HepG2 (cell line): Measurements from ENCODE around the gene NKAIN2. TPM values are rescaled to one million over a fixed set of nuclear protein-coding genes. Genes with fewer than 3 reads are reported as not detected.

Experiments
- ATAC-seq: fragments of 200-7000 bp; cut with Tn5 transposase; 3 replicates; pipeline ENCODE4 v1.9.1; 2020; ENCODE audit warnings: mild to moderate bottlenecking, moderate library complexity
- BruUV-seq: library from RNA; stranded (reverse); fragments of 400-500 nt; replicated peaks from 2 replicates; lab custom pipeline; 2021; lab: Mats Ljungman, UMichigan
- CTCF ChIA-PET: fragments of 300-600 bp; formaldehyde crosslinking; extraction: SDS; loops from one replicate; lab custom pipeline; 2021; ENCODE audit warnings: low total read pairs, inconsistent platforms, low intra/inter-chr PET ratio; lab: Yijun Ruan, JAX
- POLR2A ChIA-PET: fragments of 350-600 bp; sonication (Branson Sonifier 250); formaldehyde crosslinking; loops from one replicate; lab custom pipeline; 2020; ENCODE audit warnings: antibody characterized with exemption, inconsistent platforms; lab: Yijun Ruan, JAX
- DNase-seq: peaks from one replicate; pipeline ENCODE4 v3.0.0-alpha.2; 2015; ENCODE audit warnings: low spot score
- FAIRE-seq: peaks from 3 replicates; lab custom pipeline; 2011; peaks lifted over from hg19 to GRCh38; lab: Jason Lieb, UNC
- H2AFZ ChIP-seq: one replicate; pipeline ENCODE4 v1.6.1; 2011; ENCODE audit warnings: low read length, inconsistent platforms
- H3K27ac ChIP-seq: fragments of 300-600 bp; 3 replicates; pipeline ENCODE4 v1.8.0; 2011; ENCODE audit warnings: mixed run types, mild to moderate bottlenecking, mixed read lengths, low read length, inconsistent platforms; ENCODE audit not compliant: insufficient read depth; ENCODE audit errors: extremely low read length
- H3K27me3 ChIP-seq, 2 experiments: fragments of 200-600 bp in 1 of 2; 2 replicates in 1 of 2; 3 replicates in 1 of 2; pipeline versions ENCODE4 v1.6.0 to v1.8.0; 2011; ENCODE audit warnings: low read length in 2 of 2, mild to moderate bottlenecking in 2 of 2, moderate library complexity in 2 of 2, inconsistent platforms in 1 of 2; ENCODE audit not compliant: insufficient read depth in 2 of 2, control insufficient read depth in 1 of 2
- H3K36me3 ChIP-seq, 2 experiments: fragments of 200-600 bp in 1 of 2; replicated peaks in 1 of 2; 2 replicates in 1 of 2; 3 replicates in 1 of 2; pipeline versions ENCODE4 v1.5.1 to v1.8.0; 2011; ENCODE audit warnings: low read length in 2 of 2, inconsistent platforms in 1 of 2; ENCODE audit not compliant: insufficient read depth in 2 of 2, control insufficient read depth in 1 of 2
- H3K4me1 ChIP-seq: 2 replicates; pipeline ENCODE4 v1.5.1; 2012; ENCODE audit warnings: low read length, inconsistent platforms; ENCODE audit not compliant: insufficient read depth
- H3K4me2 ChIP-seq: 2 replicates; pipeline ENCODE4 v1.6.0; 2011; ENCODE audit warnings: low read depth, low read length, inconsistent platforms
- H3K4me3 ChIP-seq, 3 experiments: fragments of 200-600 bp in 1 of 3; sonication (generic), shearing (Covaris generic) in 1 of 3; replicated peaks in 1 of 3; 2 replicates each; pipeline ENCODE4 v1.5.1; 2011 to 2016; ENCODE audit warnings: low read length in 3 of 3, inconsistent platforms in 2 of 3, low read depth in 2 of 3, mild to moderate bottlenecking in 2 of 3, control low read depth in 1 of 3, mixed read lengths in 1 of 3; ENCODE audit not compliant: insufficient read depth in 1 of 3
- H3K79me2 ChIP-seq: one replicate; pipeline ENCODE4 v1.6.1; 2011; ENCODE audit warnings: low read length, inconsistent platforms; ENCODE audit not compliant: insufficient read depth
- H3K9ac ChIP-seq: 2 replicates; pipeline ENCODE4 v1.6.0; 2011; ENCODE audit warnings: mild to moderate bottlenecking, low read depth, low read length, inconsistent platforms; ENCODE audit not compliant: insufficient read depth
- H3K9me3 ChIP-seq: 2 replicates; pipeline ENCODE4 v1.5.1; 2012; ENCODE audit warnings: mild to moderate bottlenecking, low read length
- H4K20me1 ChIP-seq: 2 replicates; pipeline ENCODE4 v1.6.0; 2011; ENCODE audit warnings: inconsistent platforms, mild to moderate bottlenecking, low read length, moderate library complexity; ENCODE audit not compliant: insufficient read depth
- ATF4 ChIP-seq, 2 experiments: fragments of 450-650 bp in 1 of 2; sonication (generic) in 1 of 2; formaldehyde crosslinking; IDR thresholded peaks; 2 replicates each; pipeline versions ENCODE4 v1.5.0 to v1.8.0; 2020 to 2022; ENCODE audit warnings: mild to moderate bottlenecking in 1 of 2, missing genetic modification reagents in 1 of 2
- ELF4 ChIP-seq: sonication (generic); formaldehyde crosslinking; IDR thresholded peaks from 2 replicates; pipeline ENCODE4 v1.5.0; 2020; ENCODE audit warnings: missing genetic modification reagents, mild to moderate bottlenecking, moderate library complexity, borderline replicate concordance
- FOXO1 ChIP-seq: sonication (generic); formaldehyde crosslinking; IDR thresholded peaks from 2 replicates; pipeline ENCODE4 v1.4.0; 2020; ENCODE audit warnings: missing genetic modification reagents
- GLMP ChIP-seq: sonication (generic); formaldehyde crosslinking; IDR thresholded peaks from 2 replicates; pipeline ENCODE4 v1.9.0; 2021; ENCODE audit warnings: missing genetic modification reagents, mild to moderate bottlenecking, borderline replicate concordance
- JARID2 ChIP-seq: sonication (generic); formaldehyde crosslinking; IDR thresholded peaks from 2 replicates; pipeline ENCODE4 v1.8.1; 2023; ENCODE audit warnings: missing genetic modification reagents, inconsistent platforms; ENCODE audit not compliant: insufficient replicate concordance
- MAF1 ChIP-seq: sonication (generic); formaldehyde crosslinking; IDR thresholded peaks from 2 replicates; pipeline ENCODE4 v1.5.0; 2020; ENCODE audit warnings: missing genetic modification reagents, borderline replicate concordance
- MXD4 ChIP-seq: IDR thresholded peaks from 2 replicates; pipeline ENCODE4 v1.6.1; 2016; ENCODE audit warnings: mild to moderate bottlenecking, missing biosample characterization, missing genetic modification reagents
- NR2F2 ChIP-seq: IDR thresholded peaks from 2 replicates; pipeline ENCODE4 v1.6.1; 2012; ENCODE audit warnings: low read depth, inconsistent platforms, borderline replicate concordance
- RBAK ChIP-seq: sonication (generic); formaldehyde crosslinking; IDR thresholded peaks from 2 replicates; pipeline ENCODE4 v1.5.1; 2020; ENCODE audit warnings: mild to moderate bottlenecking, missing genetic modification reagents
- RFX3 ChIP-seq: IDR thresholded peaks from 2 replicates; pipeline ENCODE4 v1.6.1; 2016; ENCODE audit warnings: missing biosample characterization, missing genetic modification reagents
- ZBTB33 ChIP-seq: sonication (generic); formaldehyde crosslinking; IDR thresholded peaks from 2 replicates; pipeline ENCODE4 v1.4.0; 2020; ENCODE audit warnings: missing genetic modification reagents
- ZNF3 ChIP-seq: IDR thresholded peaks from 2 replicates; pipeline ENCODE4 v1.7.0; 2017; ENCODE audit warnings: inconsistent platforms
- WGBS: methylation state at CpG from one replicate; pipeline ENCODE4 v1.1.6; 2017; ENCODE audit warnings: low lambda C conversion rate; 5-methylcytosine and 5-hydroxymethylcytosine counted together
- in situ Hi-C: cut with HindIII; loops from 2 replicates; pipeline ENCODE4 v1.10.0; 2017; ENCODE audit warnings: low pct_unique_long_range_greater_than_20kb; ENCODE audit not compliant: extremely low pct_ligation_motif_present
- intact Hi-C: fragments of 100-400 bp; cut with micrococcal nuclease; formaldehyde crosslinking; loops from one replicate; pipeline ENCODE4 v1.10.0; 2022; ENCODE audit not compliant: unreplicated experiment
- polyA plus RNA-seq, 8 experiments: library from polyadenylated mRNA; depleted of rRNA in 3 of 8; stranded (reverse) in 7 of 8; unstranded in 1 of 8; fragments of >200 nt; fragmentation: Illumina TruSeq in 4 of 8; extraction: Trizol in 4 of 8; gene quantifications; 2 replicates each; pipeline versions ENCODE4 v1.2.1 to v1.2.3, GENCODE V29; 2011 to 2016; ENCODE audit warnings: low read depth in 4 of 8, missing spikeins in 1 of 8, mixed read lengths in 1 of 8; ENCODE audit not compliant: insufficient read depth in 1 of 8
- total RNA-seq, 5 experiments: library from RNA; depleted of rRNA; stranded (reverse); fragments of >200 nt; fragmentation: Illumina TruSeq; extraction: Trizol; gene quantifications; 2 replicates each; pipeline ENCODE4 v1.2.3, GENCODE V29; 2016; ENCODE audit warnings: low read depth in 1 of 5
- TF ChIP-seq, protein P1 (sequence below): sonication (generic); formaldehyde crosslinking; IDR thresholded peaks from 2 replicates; pipeline ENCODE4 v1.8.0; 2022; ENCODE audit warnings: missing genetic modification reagents, mild to moderate bottlenecking, moderate library complexity, borderline replicate concordance

The NKAIN2 gene
- total and polyA plus RNA-seq, 2 of the 13 experiments (the other 11 are each of a cell fraction or from before 2014, with no cell fraction given): not detected

DNA sequence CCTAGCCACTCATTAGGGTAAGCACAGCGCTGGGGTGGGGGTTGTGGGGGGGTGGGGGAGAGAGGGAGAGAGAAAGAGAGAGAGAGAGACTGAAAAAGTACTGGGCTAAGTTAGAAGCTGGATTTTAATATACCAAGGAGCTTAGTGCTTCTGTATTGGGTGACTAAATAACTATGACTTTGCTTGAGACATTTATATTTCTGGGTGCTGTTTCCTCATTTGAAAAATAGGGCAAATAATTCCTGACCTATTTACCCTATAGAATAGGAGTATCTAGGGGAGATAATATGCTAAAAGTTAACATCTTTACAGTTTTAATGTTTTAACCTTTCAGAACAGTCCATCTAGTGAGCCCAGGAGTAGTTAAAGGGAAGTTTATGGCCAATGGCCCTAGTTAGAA, 7.7 kb downstream of the NKAIN2 start (continued):
- TF ChIP-seq, protein P1, sequence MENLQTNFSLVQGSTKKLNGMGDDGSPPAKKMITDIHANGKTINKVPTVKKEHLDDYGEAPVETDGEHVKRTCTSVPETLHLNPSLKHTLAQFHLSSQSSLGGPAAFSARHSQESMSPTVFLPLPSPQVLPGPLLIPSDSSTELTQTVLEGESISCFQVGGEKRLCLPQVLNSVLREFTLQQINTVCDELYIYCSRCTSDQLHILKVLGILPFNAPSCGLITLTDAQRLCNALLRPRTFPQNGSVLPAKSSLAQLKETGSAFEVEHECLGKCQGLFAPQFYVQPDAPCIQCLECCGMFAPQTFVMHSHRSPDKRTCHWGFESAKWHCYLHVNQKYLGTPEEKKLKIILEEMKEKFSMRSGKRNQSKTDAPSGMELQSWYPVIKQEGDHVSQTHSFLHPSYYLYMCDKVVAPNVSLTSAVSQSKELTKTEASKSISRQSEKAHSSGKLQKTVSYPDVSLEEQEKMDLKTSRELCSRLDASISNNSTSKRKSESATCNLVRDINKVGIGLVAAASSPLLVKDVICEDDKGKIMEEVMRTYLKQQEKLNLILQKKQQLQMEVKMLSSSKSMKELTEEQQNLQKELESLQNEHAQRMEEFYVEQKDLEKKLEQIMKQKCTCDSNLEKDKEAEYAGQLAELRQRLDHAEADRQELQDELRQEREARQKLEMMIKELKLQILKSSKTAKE (CRISPR knock-in tag): no peak
- TF ChIP-seq FOXO1 (CRISPR knock-in tag) (no peak), GLMP (CRISPR knock-in tag) (no peak), ELF4 (CRISPR knock-in tag) (no peak), RFX3 (CRISPR knock-in tag) (no peak)

- Histone ChIP-seq H3K27ac (no peak overlapping the region), H3K36me3 (no peaks in the 10 kb centered on the region), H4K20me1 (no peaks in the 10 kb centered on the region), H2AFZ (no peak overlapping the region), H3K9ac (no peak overlapping the region), H3K4me2 (no peak overlapping the region), H3K4me1 (no peaks in the 10 kb centered on the region), H3K4me3 (no peak overlapping the region), H3K9me3 (no peaks in the 10 kb centered on the region), H3K79me2 (no peaks in the 10 kb centered on the region), H3K27me3 (peaks cover 0 to 1% of the 10 kb centered on the region in 2 experiments; a peak in 1 of 5 replicates)
- TF ChIP-seq MAF1 (CRISPR knock-in tag) (no peak), MXD4 (CRISPR knock-in tag) (no peak), JARID2 (CRISPR knock-in tag) (no peak), NR2F2 (no peak), ZNF3 (CRISPR knock-in tag) (no peak), ATF4 (CRISPR knock-in tag; IDR thresholded peaks at IDR 0.05) (no peak), RBAK (no peak), ZBTB33 (CRISPR knock-in tag) (no peak)
- CTCF ChIA-PET: no interaction called here
- intact Hi-C loops (no loop called here), in situ Hi-C loops (loop anchor here (25.0 kb wide), 1 partner anchor 975 kb away; no protein-coding TSS in a partner anchor)
- DNase-seq: no peak
- BruUV-seq: no TSS peak
- 20% methylated on average over 2 of the region's 2 CpGs for WGBS
- no peak for ATAC-seq
- no peak for FAIRE-seq
- POLR2A ChIA-PET: no interaction called here
Measured at GRCh38 chr6:123812621-123813020, 9.0 kb downstream of the NKAIN2 start.
